Measurements from ENCODE around the gene FILIP1L.

The FILIP1L gene

GRCh38 chr3:99823723-99824711 lies 290.3 kb downstream of the FILIP1L start:
- no peak for DNase-seq

- no peak for DNase-seq
These were observed 295.5 kb downstream of the FILIP1L start for GRCh38 chr3:99818818-99819217.

- peak; percentile 95 for DNase-seq
These were observed 296.7 kb downstream of the FILIP1L start, which contains the start of gene CMSS1 for GRCh38 chr3:99817437-99818240. CMSS1 (plus strand) TSS chr3:99817862.

- DNase-seq = no peak
These were observed 297.3 kb downstream of the FILIP1L start for GRCh38 chr3:99817047-99817436.

- DNase-seq = no peak
These were observed 303.9 kb downstream of the FILIP1L start for GRCh38 chr3:99810403-99810802.

- no peak for DNase-seq
These were observed 304.7 kb downstream of the FILIP1L start for GRCh38 chr3:99809565-99809964.

- peak; percentile 80 for DNase-seq
These were observed 306.0 kb downstream of the FILIP1L start for GRCh38 chr3:99808163-99808794.

GRCh38 chr3:99805160-99805559 lies 309.1 kb downstream of the FILIP1L start:
- no peak for DNase-seq

- no peak for DNase-seq
These were observed 311.0 kb downstream of the FILIP1L start for GRCh38 chr3:99803297-99803696.

GRCh38 chr3:99799422-99799821 lies 314.9 kb downstream of the FILIP1L start:
- DNase-seq = no peak

- no peak for DNase-seq
These were observed 318.7 kb downstream of the FILIP1L start for GRCh38 chr3:99795573-99795972.

GRCh38 chr3:99794485-99794884 lies 319.8 kb downstream of the FILIP1L start:
- DNase-seq = no peak

GRCh38 chr3:99789011-99789721 lies 325.1 kb downstream of the FILIP1L start:
- peak; percentile 63 for DNase-seq

Data from islet precursor cell (in vitro differentiated cells).